Body of pancreas (tissue), 4 donors: ENCODE data around the gene TEDC2.

ENCODE experiments used
- CTCF ChIP-seq, 7 experiments: fragments of 450-650 bp in 4 of 7; fragments of 200-600 bp in 3 of 7; sonication (generic) in 3 of 7; IDR thresholded peaks; one replicate each; pipeline ENCODE4 v1.5.1; 2016 to 2019; ENCODE audit warnings: antibody characterized with exemption in 7 of 7
- POLR2A ChIP-seq, 3 donors: fragments of 450-650 bp; IDR thresholded peaks; one replicate each; pipeline ENCODE4 v1.6.1; 2016; ENCODE audit warnings: antibody characterized with exemption in 3 of 3, mild to moderate bottlenecking in 2 of 3

DNA sequence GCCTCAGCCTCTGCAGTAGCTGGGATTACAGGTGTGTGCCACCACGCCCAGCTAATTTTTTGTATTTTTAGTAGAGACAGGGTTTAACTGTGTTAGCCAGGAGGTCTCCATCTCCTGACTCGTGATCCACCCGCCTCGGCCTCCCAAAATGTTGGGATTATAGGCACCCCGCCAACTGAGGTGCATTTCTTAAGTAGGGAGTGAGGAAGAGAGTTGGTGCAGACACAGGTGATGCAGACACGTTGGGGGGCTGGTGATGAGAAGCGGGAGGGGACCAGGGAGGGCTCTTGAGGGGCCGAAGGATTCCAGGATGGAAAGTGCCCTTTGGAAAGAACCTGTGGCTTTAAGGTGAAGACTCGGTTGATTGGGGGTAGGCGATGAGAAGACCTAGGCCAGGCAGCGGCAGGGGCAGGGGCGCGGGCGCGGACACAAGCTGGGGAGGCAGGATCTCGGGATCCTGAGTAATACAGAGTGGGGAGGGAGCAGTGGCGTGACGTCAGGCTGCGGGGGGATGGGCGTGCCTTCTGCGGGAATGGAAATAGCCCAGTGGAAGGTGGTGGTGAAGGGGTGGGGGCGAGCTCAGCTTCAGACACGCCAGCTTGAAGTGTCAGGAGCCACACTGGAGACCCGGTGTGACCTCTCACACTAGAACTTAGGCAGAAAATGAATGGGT lies 51.4 kb downstream of the TEDC2 start:
- TF ChIP-seq CTCF (IDR thresholded peaks at IDR 0.05), result no peak
- TF ChIP-seq POLR2A (IDR thresholded peaks at IDR 0.05), result no peak
